Activated T-cell treated with anti-CD3 and anti-CD28 coated beads, Interleukin-2, amount 50 U/mL, for 4 hours (primary cell): Measurements from ENCODE around the gene PNLIP. TPM values are rescaled to one million over a fixed set of nuclear protein-coding genes. Genes with fewer than 3 reads are reported as not detected.

Source experiments
- ATAC-seq, 2 donors: fragments of 200-7000 bp; cut with Tn5 transposase; one replicate each; pipeline ENCODE4 v1.10.0; 2021
- DNase-seq: peaks from one replicate; pipeline ENCODE4 v3.0.0-alpha.2; 2020
- H3K27me3 Mint-ChIP-seq: one replicate; pipeline ENCODE4 v1.8.0; 2021; ENCODE audit warnings: low read depth, mixed read lengths
- H3K36me3 Mint-ChIP-seq: one replicate; pipeline ENCODE4 v1.8.0; 2022; ENCODE audit warnings: mixed read lengths; ENCODE audit not compliant: insufficient read depth
- H3K4me1 Mint-ChIP-seq: one replicate; pipeline ENCODE4 v1.8.0; 2021; ENCODE audit warnings: low read depth, mixed read lengths
- H3K4me3 Mint-ChIP-seq: one replicate; pipeline ENCODE4 v1.8.0; 2021; ENCODE audit warnings: mild to moderate bottlenecking, moderate library complexity, mixed read lengths
- H3K9me3 Mint-ChIP-seq: one replicate; pipeline ENCODE4 v1.8.0; 2021; ENCODE audit warnings: mixed read lengths
- total RNA-seq, 3 donors: library from RNA; stranded (reverse); gene quantifications; one replicate each; pipeline ENCODE4 v1.2.1, GENCODE V29; 2021

The PNLIP gene
- total RNA-seq: 1 to 10 TPM in 2 of 3 donors, under 1 TPM in 1; 0.87 to 1.8 (median 1.5) TPM

DNA sequence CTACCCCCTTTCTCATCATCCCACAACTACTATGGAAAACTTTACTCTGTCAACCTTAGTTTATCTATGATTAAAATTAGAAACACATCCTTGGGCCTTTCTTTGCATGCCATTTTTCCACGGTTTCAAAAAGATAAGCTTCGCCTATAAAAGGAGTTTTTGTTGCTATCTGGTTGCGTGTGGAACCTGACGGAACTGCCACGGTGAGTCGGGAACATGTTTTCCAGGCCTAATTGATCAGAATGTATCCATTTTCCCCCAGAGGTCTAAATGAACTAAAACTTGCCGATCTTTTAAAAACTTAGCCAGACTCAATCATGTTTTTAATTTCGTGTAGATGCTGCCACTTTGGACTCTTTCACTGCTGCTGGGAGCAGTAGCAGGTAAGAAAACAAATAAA is at the start of gene PNLIP:
PNLIP (plus strand) TSS at position 176 of the 400 bp plus-strand sequence; CDS start at position 338, 162 bp downstream.
- no peak for DNase-seq
- Mint-ChIP-seq H3K36me3 (no peaks in the 10 kb centered on the region), H3K9me3 (no peaks in the 10 kb centered on the region), H3K4me3 (no peak within 1 kb of the TSS), H3K27me3 (no peaks in the 10 kb centered on the region), H3K4me1 (no peaks in the 10 kb centered on the region)
- ATAC-seq: no peak

DNA sequence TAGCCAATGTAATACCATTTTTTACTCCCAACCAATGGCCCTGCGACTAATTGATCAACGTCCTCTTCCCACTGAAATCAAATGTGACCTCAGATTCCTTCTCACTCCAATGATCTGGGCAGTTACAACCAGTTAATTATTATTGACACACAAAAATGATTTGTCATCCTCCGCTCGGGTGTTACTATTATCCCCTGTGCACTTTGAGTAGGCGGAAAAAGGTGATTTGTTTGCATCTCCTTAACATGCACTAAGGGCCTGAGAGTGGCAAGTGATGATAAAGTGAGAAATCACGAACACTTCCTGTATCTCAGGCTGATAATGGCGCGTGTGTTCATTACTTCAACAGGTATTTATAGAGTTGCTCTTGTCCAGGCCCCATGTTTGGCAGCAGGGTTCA is 40.9 kb upstream of the PNLIP start:
- no peak for ATAC-seq
- Mint-ChIP-seq H3K27me3 (peaks cover 2% of the 10 kb centered on the region), H3K9me3 (peaks cover 3% of the 10 kb centered on the region)

DNA sequence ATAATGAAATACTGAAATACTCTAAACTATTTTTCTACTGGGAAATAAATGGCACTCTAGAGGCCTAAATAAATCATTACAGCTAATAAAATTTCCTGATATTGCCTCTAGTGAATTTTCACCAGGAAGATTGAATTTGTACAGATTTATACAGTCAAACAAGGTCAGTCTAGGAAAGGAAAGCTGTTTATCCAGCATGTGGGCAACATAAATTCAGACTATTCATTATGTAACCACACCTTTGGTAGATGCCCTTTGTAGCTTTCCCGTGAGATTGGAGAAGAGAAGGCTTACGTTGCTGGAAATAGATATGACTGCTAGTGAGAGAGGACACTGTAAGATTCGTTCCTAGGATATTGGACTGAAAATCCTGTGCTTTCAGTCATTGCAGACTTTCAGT is 35.2 kb upstream of the PNLIP start:
- Mint-ChIP-seq H3K4me1 (no peaks in the 10 kb centered on the region), H3K9me3 (peaks cover 3% of the 10 kb centered on the region), H3K36me3 (no peaks in the 10 kb centered on the region), H3K4me3 (no peak overlapping the region), H3K27me3 (peaks cover 2% of the 10 kb centered on the region)
- ATAC-seq (no peak), DNase-seq (no peak)

More for the DNA sequence above, 40.9 kb upstream of the PNLIP start:
- H3K36me3 Mint-ChIP-seq: no peaks in the 10 kb centered on the region
- H3K4me1 Mint-ChIP-seq: no peaks in the 10 kb centered on the region
- DNase-seq: no peak
- H3K4me3 Mint-ChIP-seq: no peak overlapping the region

- Mint-ChIP-seq H3K36me3 (no peaks in the 10 kb centered on the region), H3K9me3 (peaks cover 3% of the 10 kb centered on the region), H3K4me1 (no peaks in the 10 kb centered on the region), H3K4me3 (no peak overlapping the region), H3K27me3 (peaks cover 3% of the 10 kb centered on the region)
- no peak for DNase-seq
- ATAC-seq: no peak
Measured at GRCh38 chr10:116511365-116511764, 34.4 kb upstream of the PNLIP start.

GRCh38 chr10:116521424-116522290 is 24.1 kb upstream of the PNLIP start:
- no peaks in the 10 kb centered on the region for H3K9me3 Mint-ChIP-seq
- DNase-seq (no peak), ATAC-seq (no peak)
- no peak overlapping the region for H3K4me3 Mint-ChIP-seq
- no peaks in the 10 kb centered on the region for H3K36me3 Mint-ChIP-seq
- H3K27me3 Mint-ChIP-seq: peaks cover 4% of the 10 kb centered on the region
- no peaks in the 10 kb centered on the region for H3K4me1 Mint-ChIP-seq

DNA sequence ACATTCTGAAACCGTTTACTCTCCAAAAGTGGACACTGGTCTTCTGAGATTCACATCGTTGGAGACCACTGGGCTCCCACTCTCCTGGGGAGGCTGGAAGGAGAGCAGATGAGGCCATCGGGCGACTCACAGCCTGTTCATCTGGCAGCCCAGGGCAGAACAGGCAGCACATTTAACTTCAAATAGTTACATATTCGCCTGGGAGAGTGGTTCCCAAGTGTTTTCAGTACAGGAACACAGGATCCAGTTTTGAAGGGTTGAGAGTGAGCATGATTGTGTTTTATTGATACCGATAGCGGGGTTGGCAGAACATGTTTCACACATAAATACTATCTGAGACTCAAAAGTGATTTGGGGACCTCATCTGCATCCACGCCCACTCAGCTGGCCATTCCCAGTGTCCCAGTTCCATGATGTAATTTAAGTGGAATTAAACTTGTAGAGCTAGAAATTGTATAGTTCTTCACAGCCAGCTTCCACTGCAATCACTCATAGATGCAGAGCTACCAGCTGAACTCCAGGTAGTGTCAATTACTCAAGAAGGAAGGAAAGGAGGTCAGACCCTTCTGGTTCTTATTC is 22.8 kb upstream of the PNLIP start:
- no peak for ATAC-seq
- no peak for DNase-seq
- H3K4me1 Mint-ChIP-seq: no peaks in the 10 kb centered on the region
- H3K4me3 Mint-ChIP-seq: no peak overlapping the region
- peaks cover 4% of the 10 kb centered on the region for H3K27me3 Mint-ChIP-seq
- H3K36me3 Mint-ChIP-seq: no peaks in the 10 kb centered on the region
- no peaks in the 10 kb centered on the region for H3K9me3 Mint-ChIP-seq

DNA sequence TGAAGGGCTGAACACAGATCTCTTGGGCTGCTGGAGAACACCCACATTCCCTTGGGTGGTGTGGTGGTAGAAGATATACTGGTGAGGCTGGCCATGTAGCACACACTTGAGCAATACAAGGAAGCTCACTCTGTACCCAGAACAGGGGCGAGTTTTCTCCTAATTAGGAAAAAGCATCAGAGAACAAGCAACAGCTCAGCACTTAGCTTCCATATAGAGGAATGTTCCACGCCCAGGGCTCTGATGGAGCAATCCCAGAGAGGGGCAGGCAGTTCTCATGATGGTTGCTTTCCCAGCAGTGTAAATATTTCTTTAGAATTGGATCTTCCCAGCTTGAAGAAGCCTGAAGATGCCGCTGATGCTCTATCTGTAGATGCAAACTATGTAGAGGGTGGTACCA is 21.0 kb upstream of the PNLIP start:
- peaks cover 4% of the 10 kb centered on the region for H3K27me3 Mint-ChIP-seq
- H3K36me3 Mint-ChIP-seq: no peaks in the 10 kb centered on the region
- no peak overlapping the region for H3K4me3 Mint-ChIP-seq
- no peaks in the 10 kb centered on the region for H3K9me3 Mint-ChIP-seq
- ATAC-seq: no peak
- DNase-seq: no peak
- H3K4me1 Mint-ChIP-seq: no peaks in the 10 kb centered on the region

GRCh38 chr10:116526219-116526618 is 19.5 kb upstream of the PNLIP start:
- H3K36me3 Mint-ChIP-seq: no peaks in the 10 kb centered on the region
- no peak for DNase-seq
- H3K4me1 Mint-ChIP-seq: no peaks in the 10 kb centered on the region
- no peak for ATAC-seq
- no peak overlapping the region for H3K4me3 Mint-ChIP-seq
- H3K9me3 Mint-ChIP-seq: no peaks in the 10 kb centered on the region
- peaks cover 4% of the 10 kb centered on the region for H3K27me3 Mint-ChIP-seq

DNA sequence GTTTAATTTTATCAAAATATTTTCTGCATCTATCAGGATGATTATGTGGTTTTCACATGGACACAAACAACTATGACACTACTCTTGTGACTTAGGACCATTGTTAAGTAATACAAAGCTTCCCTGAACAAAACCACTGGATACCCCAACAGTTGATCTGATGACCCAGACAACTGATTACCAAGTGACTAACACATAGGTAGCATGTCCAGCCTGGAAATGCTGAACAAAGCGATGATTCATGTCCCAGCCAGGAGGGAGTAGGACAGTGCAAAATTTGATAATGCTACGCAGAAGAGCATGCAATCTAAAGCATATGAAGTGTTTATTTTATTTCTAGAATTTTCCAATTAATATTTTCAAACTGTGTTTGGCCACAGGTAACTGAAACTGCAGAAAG is 8.9 kb upstream of the PNLIP start:
- no peaks in the 10 kb centered on the region for H3K36me3 Mint-ChIP-seq
- H3K27me3 Mint-ChIP-seq: no peaks in the 10 kb centered on the region

GRCh38 chr10:116538456-116538855 is 7.3 kb upstream of the PNLIP start:
- Mint-ChIP-seq H3K4me1 (no peaks in the 10 kb centered on the region), H3K9me3 (peaks cover 5% of the 10 kb centered on the region), H3K27me3 (no peaks in the 10 kb centered on the region), H3K36me3 (no peaks in the 10 kb centered on the region), H3K4me3 (no peak overlapping the region)
- no peak for ATAC-seq
- DNase-seq: no peak

More for the DNA sequence above, 8.9 kb upstream of the PNLIP start:
- DNase-seq: no peak
- Mint-ChIP-seq H3K9me3 (peaks cover 5% of the 10 kb centered on the region), H3K4me1 (no peaks in the 10 kb centered on the region), H3K4me3 (no peak overlapping the region)
- no peak for ATAC-seq

GRCh38 chr10:116538992-116539391 is 6.7 kb upstream of the PNLIP start:
- no peak for ATAC-seq

GRCh38 chr10:116540814-116541213 is 4.9 kb upstream of the PNLIP start:
- H3K9me3 Mint-ChIP-seq: peaks cover 5% of the 10 kb centered on the region
- no peak overlapping the region for H3K4me3 Mint-ChIP-seq
- H3K27me3 Mint-ChIP-seq: no peaks in the 10 kb centered on the region
- no peaks in the 10 kb centered on the region for H3K4me1 Mint-ChIP-seq
- ATAC-seq (no peak), DNase-seq (no peak)
- H3K36me3 Mint-ChIP-seq: no peaks in the 10 kb centered on the region

More at GRCh38 chr10:116538992-116539391, 6.7 kb upstream of the PNLIP start:
- no peak for DNase-seq
- Mint-ChIP-seq H3K9me3 (peaks cover 5% of the 10 kb centered on the region), H3K4me1 (no peaks in the 10 kb centered on the region), H3K27me3 (no peaks in the 10 kb centered on the region), H3K4me3 (no peak overlapping the region), H3K36me3 (no peaks in the 10 kb centered on the region)

DNA sequence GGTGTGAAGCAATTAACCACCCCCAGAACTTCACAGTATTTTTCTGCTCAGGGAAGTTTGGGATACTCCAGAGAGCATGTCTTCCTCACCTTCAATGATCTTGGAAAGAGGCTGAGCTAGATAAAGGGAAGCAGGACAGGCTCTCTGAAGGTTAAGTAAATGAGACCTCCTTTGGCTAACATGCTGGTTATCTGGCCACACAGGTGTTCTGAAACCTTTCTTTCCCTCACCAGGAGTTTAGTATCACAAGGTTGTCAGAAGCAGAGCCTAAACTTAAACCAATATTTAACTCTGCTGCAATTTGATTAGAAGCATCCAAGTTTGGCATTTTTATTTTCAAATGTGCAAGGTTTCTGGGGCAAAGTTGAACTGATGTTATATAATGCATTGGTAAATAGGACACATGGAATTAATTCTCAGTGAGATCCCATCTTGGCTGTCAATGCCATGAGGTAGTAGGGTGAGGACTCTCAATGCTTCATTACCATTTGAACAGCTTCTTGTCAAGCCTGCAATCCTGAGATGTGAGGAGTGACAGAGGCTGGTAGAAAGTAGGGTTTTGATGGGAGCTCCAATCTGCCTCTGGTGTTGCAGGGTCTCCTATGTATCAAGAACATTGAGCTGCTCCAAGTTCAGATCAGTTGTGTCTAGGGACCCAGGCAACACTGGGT is 3.6 kb upstream of the PNLIP start:
- H3K4me1 Mint-ChIP-seq: no peaks in the 10 kb centered on the region
- ATAC-seq: no peak
- no peaks in the 10 kb centered on the region for H3K36me3 Mint-ChIP-seq
- no peak for DNase-seq
- H3K9me3 Mint-ChIP-seq: peaks cover 5% of the 10 kb centered on the region
- H3K27me3 Mint-ChIP-seq: no peaks in the 10 kb centered on the region
- no peak overlapping the region for H3K4me3 Mint-ChIP-seq

DNA sequence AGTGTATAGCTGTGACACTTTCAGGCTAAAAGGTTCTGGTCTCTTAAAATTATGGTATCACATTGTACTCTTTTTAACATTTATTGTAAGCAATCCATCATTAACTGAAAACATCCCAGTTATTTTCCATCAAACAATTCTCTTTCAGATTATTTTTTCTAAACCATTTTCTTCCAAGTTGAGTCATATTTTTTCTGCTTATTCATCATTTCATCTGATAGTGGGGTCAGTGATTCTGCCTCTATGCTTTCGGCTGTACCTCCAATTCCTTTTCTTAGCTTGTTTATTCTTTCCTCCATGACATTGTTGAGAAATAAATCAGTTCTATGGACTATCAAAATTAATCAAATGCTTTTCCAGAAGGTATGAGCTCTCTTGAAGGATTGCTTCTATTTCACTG is 609 bp upstream of the PNLIP start:
- Mint-ChIP-seq H3K9me3 (no peaks in the 10 kb centered on the region), H3K4me3 (no peak overlapping the region), H3K27me3 (no peaks in the 10 kb centered on the region), H3K4me1 (no peaks in the 10 kb centered on the region), H3K36me3 (no peaks in the 10 kb centered on the region)
- no peak for DNase-seq
- no peak for ATAC-seq
